Gastroesophageal sphincter (tissue), 3 donors: ENCODE results near the gene WWC2.

Source experiments
- EP300 ChIP-seq: sonication (generic); formaldehyde crosslinking; IDR thresholded peaks from one replicate; pipeline ENCODE4 v1.6.1; 2017; ENCODE audit warnings: antibody characterized with exemption, mild to moderate bottlenecking
- POLR2A ChIP-seq, 2 donors: fragments of 450-650 bp; IDR thresholded peaks; one replicate each; pipeline ENCODE4 v1.6.1; 2017; ENCODE audit warnings: antibody characterized with exemption in 2 of 2, mild to moderate bottlenecking in 2 of 2, moderate library complexity in 1 of 2
- TF ChIP-seq, protein P1 (sequence below), 4 experiments: fragments of 200-600 bp in 2 of 4; fragments of 450-650 bp in 2 of 4; sonication (generic) in 1 of 4; IDR thresholded peaks; one replicate each; pipeline ENCODE4 v1.5.1; 2017 to 2019; ENCODE audit warnings: antibody characterized with exemption in 4 of 4, mild to moderate bottlenecking in 2 of 4, moderate library complexity in 2 of 4

DNA sequence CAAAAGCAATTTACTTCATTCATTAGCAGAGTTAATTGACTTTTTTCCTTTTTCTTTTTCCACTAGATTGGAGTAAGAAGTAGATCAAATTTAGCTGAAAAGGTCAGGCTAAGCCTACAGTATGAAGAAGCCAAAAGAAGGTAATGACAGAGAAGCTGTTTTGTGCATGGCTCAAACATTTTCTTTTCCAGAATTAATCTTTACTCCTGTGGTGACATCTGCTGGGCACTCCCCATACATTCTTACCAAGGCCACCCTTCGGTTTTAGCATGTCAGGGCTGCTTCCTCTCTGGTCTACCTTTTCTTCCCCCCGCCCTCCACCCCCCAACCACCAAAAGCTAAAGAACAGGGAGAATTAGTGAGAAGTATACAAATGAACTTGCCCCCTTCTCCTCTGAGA is 150.8 kb downstream of the WWC2 start:
- TF ChIP-seq, protein P1, sequence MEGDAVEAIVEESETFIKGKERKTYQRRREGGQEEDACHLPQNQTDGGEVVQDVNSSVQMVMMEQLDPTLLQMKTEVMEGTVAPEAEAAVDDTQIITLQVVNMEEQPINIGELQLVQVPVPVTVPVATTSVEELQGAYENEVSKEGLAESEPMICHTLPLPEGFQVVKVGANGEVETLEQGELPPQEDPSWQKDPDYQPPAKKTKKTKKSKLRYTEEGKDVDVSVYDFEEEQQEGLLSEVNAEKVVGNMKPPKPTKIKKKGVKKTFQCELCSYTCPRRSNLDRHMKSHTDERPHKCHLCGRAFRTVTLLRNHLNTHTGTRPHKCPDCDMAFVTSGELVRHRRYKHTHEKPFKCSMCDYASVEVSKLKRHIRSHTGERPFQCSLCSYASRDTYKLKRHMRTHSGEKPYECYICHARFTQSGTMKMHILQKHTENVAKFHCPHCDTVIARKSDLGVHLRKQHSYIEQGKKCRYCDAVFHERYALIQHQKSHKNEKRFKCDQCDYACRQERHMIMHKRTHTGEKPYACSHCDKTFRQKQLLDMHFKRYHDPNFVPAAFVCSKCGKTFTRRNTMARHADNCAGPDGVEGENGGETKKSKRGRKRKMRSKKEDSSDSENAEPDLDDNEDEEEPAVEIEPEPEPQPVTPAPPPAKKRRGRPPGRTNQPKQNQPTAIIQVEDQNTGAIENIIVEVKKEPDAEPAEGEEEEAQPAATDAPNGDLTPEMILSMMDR (IDR thresholded peaks at IDR 0.05): peak in 2 of 4 experiments; percentile 15 to 50
- TF ChIP-seq EP300 (no peak), POLR2A (IDR thresholded peaks at IDR 0.05) (no peak)
